IMR-90 (cell line): ENCODE measurements around the gene NAPA. TPM values are rescaled to one million over a fixed set of nuclear protein-coding genes. Genes with fewer than 3 reads are reported as not detected.

Source experiments
- ATAC-seq: fragments of 200-7000 bp; cut with Tn5 transposase; 2 replicates; pipeline ENCODE4 v1.9.1; 2020; ENCODE audit warnings: low read depth, mild to moderate bottlenecking, moderate library complexity
- BruUV-seq: library from RNA; stranded (reverse); fragments of 400-500 nt; replicated peaks from 2 replicates; lab custom pipeline; 2021; lab: Mats Ljungman, UMichigan
- CTCF ChIA-PET: fragments of 300-600 bp; formaldehyde crosslinking; extraction: SDS; loops from one replicate; lab custom pipeline; 2021; ENCODE audit warnings: antibody characterized with exemption; lab: Yijun Ruan, JAX
- POLR2A ChIA-PET: fragments of 300-600 bp; sonication (Branson Sonifier 250); formaldehyde crosslinking; loops from one replicate; lab custom pipeline; 2022; ENCODE audit warnings: antibody characterized with exemption; ENCODE audit not compliant: unreplicated experiment; lab: Charles Lee
- DNase-seq: peaks from one replicate; pipeline ENCODE4 v3.0.0; 2013
- H2AFZ ChIP-seq: replicated peaks from 2 replicates; pipeline ENCODE3; 2013; ENCODE audit warnings: low read length, mild to moderate bottlenecking; ENCODE audit not compliant: poor library complexity
- H2AK5ac ChIP-seq: 2 replicates; pipeline ENCODE4 v1.6.1; 2013; ENCODE audit warnings: low read depth, low read length, inconsistent platforms
- H2AK9ac ChIP-seq: replicated peaks from 2 replicates; pipeline ENCODE3; 2013; ENCODE audit warnings: mild to moderate bottlenecking, low read depth, low read length, moderate library complexity; ENCODE audit not compliant: poor library complexity
- H2BK120ac ChIP-seq: 2 replicates; pipeline ENCODE4 v1.6.1; 2013; ENCODE audit warnings: low read depth, low read length, inconsistent platforms
- H2BK15ac ChIP-seq: 3 replicates; pipeline ENCODE4 v1.6.1; 2013; ENCODE audit warnings: low read depth, low read length, inconsistent platforms
- H2BK20ac ChIP-seq: 2 replicates; pipeline ENCODE4 v1.6.1; 2013; ENCODE audit warnings: low read depth, mild to moderate bottlenecking, inconsistent platforms, low read length, moderate library complexity
- H2BK5ac ChIP-seq: 2 replicates; pipeline ENCODE4 v1.6.1; 2013; ENCODE audit warnings: mild to moderate bottlenecking, low read depth, low read length, inconsistent platforms; ENCODE audit not compliant: poor library complexity, severe bottlenecking
- H3K14ac ChIP-seq: replicated peaks from 2 replicates; pipeline ENCODE4 v1.6.1; 2013; ENCODE audit warnings: low read depth, low read length, inconsistent platforms
- H3K18ac ChIP-seq: 2 replicates; pipeline ENCODE4 v1.6.1; 2013; ENCODE audit warnings: low read depth, low read length, control low read depth
- H3K23ac ChIP-seq: 2 replicates; pipeline ENCODE4 v1.6.1; 2013; ENCODE audit warnings: low read depth, low read length, inconsistent platforms
- H3K27ac ChIP-seq: 2 replicates; pipeline ENCODE4 v1.5.1; 2013; ENCODE audit warnings: mild to moderate bottlenecking, control low read depth, low read length; ENCODE audit not compliant: insufficient read depth
- H3K27me3 ChIP-seq: 2 replicates; pipeline ENCODE4 v1.6.1; 2013; ENCODE audit warnings: low read length; ENCODE audit not compliant: control insufficient read depth, insufficient read depth
- H3K36me3 ChIP-seq: 2 replicates; pipeline ENCODE4 v1.6.1; 2013; ENCODE audit warnings: low read length, mixed read lengths; ENCODE audit not compliant: control insufficient read depth, insufficient read depth
- H3K4ac ChIP-seq: 2 replicates; pipeline ENCODE4 v1.6.1; 2013; ENCODE audit warnings: low read depth, low read length, inconsistent platforms
- H3K4me1 ChIP-seq: 2 replicates; pipeline ENCODE4 v1.6.1; 2013; ENCODE audit warnings: low read length, mixed read lengths; ENCODE audit not compliant: control insufficient read depth, insufficient read depth
- H3K4me2 ChIP-seq: 2 replicates; pipeline ENCODE4 v1.6.1; 2013; ENCODE audit warnings: low read depth, mild to moderate bottlenecking, control low read depth, low read length, moderate library complexity
- H3K4me3 ChIP-seq: 2 replicates; pipeline ENCODE4 v1.5.1; 2013; ENCODE audit warnings: low read depth, mild to moderate bottlenecking, control low read depth, low read length, moderate library complexity; ENCODE audit not compliant: insufficient read depth
- H3K56ac ChIP-seq: 2 replicates; pipeline ENCODE4 v1.6.1; 2013; ENCODE audit warnings: low read length, inconsistent platforms; ENCODE audit not compliant: insufficient read depth; ENCODE audit errors: extremely low read depth
- H3K79me1 ChIP-seq, 2 experiments: 2 replicates each; pipeline ENCODE4 v1.6.1; 2013; ENCODE audit warnings: low read length in 2 of 2, inconsistent platforms in 1 of 2, low read depth in 1 of 2
- H3K9ac ChIP-seq: 2 replicates; pipeline ENCODE4 v1.6.1; 2013; ENCODE audit warnings: low read depth, low read length, control low read depth
- H3K9me1 ChIP-seq: 2 replicates; pipeline ENCODE4 v1.6.1; 2013; ENCODE audit warnings: low read length, inconsistent platforms; ENCODE audit not compliant: insufficient read depth
- H3K9me3 ChIP-seq: 2 replicates; pipeline ENCODE4 v1.6.1; 2013; ENCODE audit warnings: low read length; ENCODE audit not compliant: control insufficient read depth, insufficient read depth
- H4K20me1 ChIP-seq: 2 replicates; pipeline ENCODE4 v1.6.1; 2013; ENCODE audit warnings: low read length, inconsistent platforms; ENCODE audit not compliant: insufficient read depth
- H4K5ac ChIP-seq: 2 replicates; pipeline ENCODE4 v1.6.1; 2013; ENCODE audit warnings: mild to moderate bottlenecking, low read depth, low read length, control low read depth
- H4K8ac ChIP-seq, 2 experiments: 2 replicates each; pipeline ENCODE4 v1.6.1; 2013; ENCODE audit warnings: low read depth in 2 of 2, low read length in 2 of 2, control low read depth in 1 of 2, inconsistent platforms in 1 of 2
- H4K91ac ChIP-seq: 2 replicates; pipeline ENCODE4 v1.6.1; 2013; ENCODE audit warnings: low read depth, low read length, inconsistent platforms; ENCODE audit not compliant: insufficient read depth
- CEBPB ChIP-seq: IDR thresholded peaks from 2 replicates; pipeline ENCODE4 v1.6.1; 2012; ENCODE audit warnings: low read depth, low read length, improper control_type of control experiment
- WGBS, 2 experiments: methylation state at CpG; one replicate each; pipeline versions ENCODE4 v1.1.5 to v1.1.7; 2013; ENCODE audit warnings: missing lambda C conversion rate in 2 of 2; ENCODE audit not compliant: insufficient read length in 1 of 2; ENCODE audit errors: extremely low coverage in 2 of 2; 5-methylcytosine and 5-hydroxymethylcytosine counted together
- dilution Hi-C: fragments of 300-500 bp; cut with HindIII; formaldehyde crosslinking; loops from one replicate; pipeline ENCODE4 v1.14.3; 2018; ENCODE audit warnings: low sequenced_read_pairs; ENCODE audit not compliant: unreplicated experiment
- in situ Hi-C: fragments of 300-500 bp; cut with MboI; formaldehyde crosslinking; loops from 3 replicates; pipeline ENCODE4 v1.14.3; 2019; ENCODE audit warnings: low sequenced_read_pairs, inconsistent platforms, mixed read lengths
- intact Hi-C: fragments of 100-400 bp; cut with micrococcal nuclease; formaldehyde crosslinking; loops from 2 replicates; pipeline ENCODE4 v1.10.0; 2022
- polyA plus RNA-seq, 3 experiments: library from polyadenylated mRNA; depleted of rRNA; stranded (reverse); fragments of >200 nt; gene quantifications; 2 replicates each; pipeline ENCODE4 v1.2.3, GENCODE V29; 2012; ENCODE audit warnings: low replicate concordance in 1 of 3
- total RNA-seq: library from RNA; depleted of rRNA; stranded (reverse); fragments of >200 nt; gene quantifications from 2 replicates; pipeline ENCODE4 v1.2.3, GENCODE V29; 2012
- TF ChIP-seq, protein P1 (sequence below): conservative IDR thresholded peaks from 2 replicates; pipeline ENCODE4 v1.5.1; 2012; ENCODE audit warnings: mild to moderate bottlenecking, low read depth, low read length, improper control_type of control experiment

NAPA gene
- total and polyA plus RNA-seq, 2 of the 4 experiments (the other 2 are of a cell fraction): 76.4 to 126 TPM

DNA sequence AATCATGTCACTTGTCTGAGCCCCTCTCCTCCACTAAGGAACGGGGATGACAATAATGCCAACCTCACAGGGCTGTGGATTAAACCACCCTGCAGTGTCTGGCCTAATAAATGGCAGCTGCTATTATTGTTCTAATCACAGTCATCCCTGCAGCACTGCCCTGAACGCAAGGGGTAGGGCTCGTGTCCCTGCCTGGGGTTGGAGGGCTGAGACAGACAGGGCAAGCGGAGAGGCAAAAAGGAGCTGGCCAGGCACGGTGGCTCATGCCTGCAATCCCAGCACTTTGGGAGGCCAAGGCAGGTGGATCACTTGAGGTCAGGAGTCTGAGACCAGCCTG is 20.7 kb downstream of the NAPA start:
- H2BK5ac ChIP-seq: no peak overlapping the region
- no peaks in the 10 kb centered on the region for H3K27me3 ChIP-seq
- H3K9me1 ChIP-seq: peaks cover 9% of the 10 kb centered on the region; the same call in 1 of the 2 replicates
- no peak overlapping the region for H2BK120ac ChIP-seq
- no peak overlapping the region for H2AK5ac ChIP-seq
- no peaks in the 10 kb centered on the region for H3K4me1 ChIP-seq
- H3K14ac ChIP-seq: no peak overlapping the region
- no peak overlapping the region for H3K23ac ChIP-seq
- no peak overlapping the region for H3K27ac ChIP-seq
- no peak overlapping the region for H3K9ac ChIP-seq
- no peak overlapping the region for H2BK15ac ChIP-seq
- peaks cover 0 to 15% of the 10 kb centered on the region in 2 experiments; a peak in 3 of 4 replicates for H3K79me1 ChIP-seq
- H2BK20ac ChIP-seq: no peak overlapping the region
- DNase-seq (no peak), ATAC-seq (no peak)
- dilution Hi-C loops: no loop called here
- H3K4ac ChIP-seq: no peak overlapping the region
- H2AK9ac ChIP-seq: no peak overlapping the region
- H3K36me3 ChIP-seq: peaks cover 60% of the 10 kb centered on the region
- no peak overlapping the region for H4K91ac ChIP-seq
- POLR2A ChIA-PET: no interaction called here
- BruUV-seq: no TSS peak
- H3K56ac ChIP-seq: no peak overlapping the region
- CTCF ChIA-PET: no interaction called here
- no CpG with 5 or more reads among the region's 5 CpGs for WGBS, 2 experiments
- H3K4me3 ChIP-seq: no peak overlapping the region
- no peak overlapping the region for H3K4me2 ChIP-seq
- no peak overlapping the region for H4K8ac ChIP-seq
- no peaks in the 10 kb centered on the region for H3K9me3 ChIP-seq
- no peak overlapping the region for H3K18ac ChIP-seq
- intact Hi-C loops: no loop called here
- in situ Hi-C loops: no loop called here
- no peak overlapping the region for H2AFZ ChIP-seq
- no peak overlapping the region for H4K5ac ChIP-seq
- H4K20me1 ChIP-seq: peaks cover 21% of the 10 kb centered on the region
- TF ChIP-seq, protein P1, sequence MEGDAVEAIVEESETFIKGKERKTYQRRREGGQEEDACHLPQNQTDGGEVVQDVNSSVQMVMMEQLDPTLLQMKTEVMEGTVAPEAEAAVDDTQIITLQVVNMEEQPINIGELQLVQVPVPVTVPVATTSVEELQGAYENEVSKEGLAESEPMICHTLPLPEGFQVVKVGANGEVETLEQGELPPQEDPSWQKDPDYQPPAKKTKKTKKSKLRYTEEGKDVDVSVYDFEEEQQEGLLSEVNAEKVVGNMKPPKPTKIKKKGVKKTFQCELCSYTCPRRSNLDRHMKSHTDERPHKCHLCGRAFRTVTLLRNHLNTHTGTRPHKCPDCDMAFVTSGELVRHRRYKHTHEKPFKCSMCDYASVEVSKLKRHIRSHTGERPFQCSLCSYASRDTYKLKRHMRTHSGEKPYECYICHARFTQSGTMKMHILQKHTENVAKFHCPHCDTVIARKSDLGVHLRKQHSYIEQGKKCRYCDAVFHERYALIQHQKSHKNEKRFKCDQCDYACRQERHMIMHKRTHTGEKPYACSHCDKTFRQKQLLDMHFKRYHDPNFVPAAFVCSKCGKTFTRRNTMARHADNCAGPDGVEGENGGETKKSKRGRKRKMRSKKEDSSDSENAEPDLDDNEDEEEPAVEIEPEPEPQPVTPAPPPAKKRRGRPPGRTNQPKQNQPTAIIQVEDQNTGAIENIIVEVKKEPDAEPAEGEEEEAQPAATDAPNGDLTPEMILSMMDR: no peak
- no peak for TF ChIP-seq CEBPB
